Diencephalon (tissue), 1 donor: Measurements from ENCODE around the gene OR5B3. TPM values are rescaled to one million over a fixed set of nuclear protein-coding genes. Genes with fewer than 3 reads are reported as not detected.

Experiments used
- total RNA-seq: library from RNA; depleted of rRNA; stranded (reverse); fragments of >200 nt; gene quantifications from one replicate; pipeline ENCODE4 v1.2.3, GENCODE V29; 2014

The OR5B3 gene
- total RNA-seq, result not detected

GRCh38 chr11:58406774-58407173 is at the start of gene OR5B3:
TSS of gene OR5B3 (minus strand) at chr11:58406874. CDS start at chr11:58403409, 3,465 bp downstream.

GRCh38 chr11:58442136-58442535 is 35.5 kb upstream of the OR5B3 start, which contains the start of gene OR5B12:
TSS of gene OR5B12 (minus strand) at chr11:58442236. CDS start at chr11:58440151, 2,085 bp downstream.

GRCh38 chr11:58428021-58428420 is 21.3 kb upstream of the OR5B3 start, which contains the start of gene OR5B2:
TSS of gene OR5B2 (minus strand) at chr11:58428121. CDS start at chr11:58423261, 4,860 bp downstream.

GRCh38 chr11:58358969-58359368 is 47.7 kb downstream of the OR5B3 start, which contains the start of gene OR5B17:
TSS of gene OR5B17 (minus strand) at chr11:58359069. CDS start at chr11:58359069, 0 bp downstream.

Other genes starting within 250 kb of the OR5B3 start
- gene OR9Q2, start 217.8 kb downstream of the OR5B3 start, total RNA-seq, result not detected
- gene OR1S2, start 202.7 kb downstream of the OR5B3 start, total RNA-seq, result not detected
- not detected for gene OR1S1, start 194.2 kb downstream of the OR5B3 start, total RNA-seq
- not detected for gene OR10Q1, start 178.0 kb downstream of the OR5B3 start, total RNA-seq
- not detected for gene OR10W1, start 138.6 kb downstream of the OR5B3 start, total RNA-seq
- gene OR5B17, start 47.8 kb downstream of the OR5B3 start, total RNA-seq, result not detected
- not detected for gene OR5B2, start 21.2 kb upstream of the OR5B3 start, total RNA-seq
- not detected for gene OR5B12, start 35.4 kb upstream of the OR5B3 start, total RNA-seq
- gene OR5B21, start 101.2 kb upstream of the OR5B3 start, total RNA-seq, result not detected
- gene LPXN, start 169.0 kb upstream of the OR5B3 start, total RNA-seq, result 4.2 TPM
- 53.5 TPM for gene ZFP91, start 172.2 kb upstream of the OR5B3 start, total RNA-seq
- 1.6 TPM for gene CNTF, start 215.8 kb upstream of the OR5B3 start, total RNA-seq